K562 (cell line): ENCODE results near the gene P3H1. TPM values are rescaled to one million over a fixed set of nuclear protein-coding genes. Genes with fewer than 3 reads are reported as not detected.

ENCODE experiments used
- ARNT ChIP-seq, 2 experiments: fragments of 450-650 bp; IDR thresholded peaks; 2 replicates each; pipeline ENCODE4 v1.6.1; 2016; ENCODE audit warnings: mild to moderate bottlenecking in 1 of 2
- CBX3 ChIP-seq, 2 experiments: IDR thresholded peaks; 1 replicate in 1 of 2; 2 replicates in 1 of 2; pipeline ENCODE4 v1.6.1; 2012; ENCODE audit warnings: inconsistent platforms in 2 of 2, low read length in 2 of 2, borderline replicate concordance in 1 of 2, control low read depth in 1 of 2
- CCAR2 ChIP-seq: fragments of 200-400 bp; formaldehyde crosslinking; IDR thresholded peaks from 2 replicates; pipeline ENCODE4 v1.6.1; 2017; ENCODE audit warnings: mild to moderate bottlenecking, low read depth, low read length
- CXXC5 ChIP-seq: fragments of 250-450 bp; sonication (Bioruptor Pico); IDR thresholded peaks from 2 replicates; pipeline ENCODE4 v1.8.0; 2022; ENCODE audit warnings: inconsistent platforms, mild to moderate bottlenecking, moderate library complexity
- ESRRA ChIP-seq: fragments of 450-650 bp; IDR thresholded peaks from 2 replicates; pipeline ENCODE4 v1.6.1; 2014; ENCODE audit warnings: low read depth, mild to moderate bottlenecking, moderate library complexity, borderline replicate concordance
- HDAC2 ChIP-seq: fragments of 450-650 bp; IDR thresholded peaks from 2 replicates; pipeline ENCODE4 v1.6.1; 2016; ENCODE audit warnings: mild to moderate bottlenecking
- HDAC6 ChIP-seq: IDR thresholded peaks from 2 replicates; pipeline ENCODE4 v1.6.1; 2012; ENCODE audit warnings: low read depth, mild to moderate bottlenecking, control low read depth, inconsistent platforms, low read length, moderate library complexity
- KDM1A ChIP-seq, 2 experiments: fragments of 450-650 bp; IDR thresholded peaks; 2 replicates each; pipeline ENCODE4 v1.6.1; 2016; ENCODE audit warnings: mild to moderate bottlenecking in 2 of 2
- MCM3 ChIP-seq: fragments of 450-650 bp; IDR thresholded peaks from 2 replicates; pipeline ENCODE4 v1.6.1; 2016
- MEIS2 ChIP-seq: fragments of 450-650 bp; IDR thresholded peaks from 2 replicates; pipeline ENCODE4 v1.6.1; 2014; ENCODE audit warnings: mild to moderate bottlenecking; ENCODE audit not compliant: partially characterized antibody
- MITF ChIP-seq: IDR thresholded peaks from 2 replicates; pipeline ENCODE4 v1.6.1; 2014; ENCODE audit warnings: antibody characterized with exemption
- NFATC3 ChIP-seq: fragments of 450-650 bp; IDR thresholded peaks from 2 replicates; pipeline ENCODE4 v1.6.1; 2017; ENCODE audit warnings: mild to moderate bottlenecking
- NONO ChIP-seq, 2 experiments: fragments of 200-400 bp in 1 of 2; fragments of 450-650 bp in 1 of 2; formaldehyde crosslinking in 1 of 2; IDR thresholded peaks; 2 replicates each; pipeline ENCODE4 v1.6.1; 2017; ENCODE audit warnings: low read depth in 2 of 2, mild to moderate bottlenecking in 2 of 2, moderate library complexity in 2 of 2, low read length in 1 of 2
- NR2C2 ChIP-seq, 2 experiments: fragments of 200-800 bp in 1 of 2; sonication (Bioruptor generic) in 1 of 2; sonication (generic) in 1 of 2; formaldehyde crosslinking in 1 of 2; IDR thresholded peaks; 2 replicates each; pipeline versions ENCODE4 v1.6.1 to v1.8.0; 2016 to 2022; ENCODE audit warnings: mild to moderate bottlenecking in 1 of 2, missing compliant biosample characterization in 1 of 2, missing genetic modification characterization in 1 of 2, missing genetic modification reagents in 1 of 2
- POLR2A ChIP-seq: fragments of 450-650 bp; conservative IDR thresholded peaks from 2 replicates; pipeline ENCODE4 v1.6.1; 2016
- POLR2B ChIP-seq: fragments of 450-650 bp; IDR thresholded peaks from 2 replicates; pipeline ENCODE4 v1.6.1; 2018; ENCODE audit warnings: low read depth; ENCODE audit not compliant: partially characterized antibody
- PRDM10 ChIP-seq: fragments of 450-650 bp; IDR thresholded peaks from 2 replicates; pipeline ENCODE4 v1.6.1; 2018; ENCODE audit not compliant: partially characterized antibody
- RB1 ChIP-seq: fragments of 450-650 bp; IDR thresholded peaks from 2 replicates; pipeline ENCODE4 v1.6.1; 2017; ENCODE audit warnings: low read depth, mild to moderate bottlenecking
- SIX5 ChIP-seq, 2 experiments: IDR thresholded peaks; 2 replicates each; pipeline ENCODE4 v1.6.1; 2011; ENCODE audit warnings: low read length in 2 of 2, borderline replicate concordance in 1 of 2, low read depth in 1 of 2, mild to moderate bottlenecking in 1 of 2, moderate library complexity in 1 of 2; ENCODE audit not compliant: insufficient read depth in 1 of 2
- TCF7 ChIP-seq: sonication (generic); IDR thresholded peaks from 2 replicates; pipeline ENCODE4 v1.6.1; 2016; ENCODE audit warnings: antibody characterized with exemption, borderline replicate concordance
- ZNF133 ChIP-seq: fragments of 250-450 bp; sonication (Bioruptor Pico); IDR thresholded peaks from 2 replicates; pipeline ENCODE4 v1.4.0; 2020; ENCODE audit warnings: mild to moderate bottlenecking
- ZNF639 ChIP-seq, 2 experiments: fragments of 200-800 bp in 1 of 2; sonication (Bioruptor generic) in 1 of 2; sonication (generic) in 1 of 2; formaldehyde crosslinking in 1 of 2; IDR thresholded peaks in 1 of 2; conservative IDR thresholded peaks in 1 of 2; 2 replicates each; pipeline versions ENCODE4 v1.5.0 to v1.6.1; 2016 to 2020; ENCODE audit warnings: missing compliant biosample characterization in 1 of 2, missing genetic modification characterization in 1 of 2, missing genetic modification reagents in 1 of 2
- polyA plus RNA-seq, 8 experiments: library from polyadenylated mRNA; depleted of rRNA in 4 of 8; stranded (reverse) in 5 of 8; unstranded in 3 of 8; fragments of >200 nt; fragmentation: Nextera tagmentation in 2 of 8; fragmentation: Illumina TruSeq in 1 of 8; extraction: Ambion mirVana in 2 of 8; extraction: Trizol in 1 of 8; gene quantifications; 2 replicates each; pipeline versions ENCODE4 v1.2.1 to v1.2.3, GENCODE V29; 2011 to 2014; ENCODE audit warnings: inconsistent platforms in 1 of 8, missing spikeins in 1 of 8
- total RNA-seq, 7 experiments: library from RNA; depleted of rRNA in 6 of 7; stranded (reverse); fragments of >200 nt in 6 of 7; fragmentation: Illumina TruSeq in 2 of 7; extraction: Trizol in 2 of 7; gene quantifications; 2 replicates each; pipeline versions ENCODE4 v1.2.1 to v1.2.3, GENCODE V29; 2011 to 2021; ENCODE audit warnings: low replicate concordance in 1 of 7

The P3H1 gene
- total and polyA plus RNA-seq, 9 of the 15 experiments (the other 6 are each of a cell fraction or from before 2014, with no cell fraction given) = 1.7 to 81.7 (median 45.7) TPM

DNA sequence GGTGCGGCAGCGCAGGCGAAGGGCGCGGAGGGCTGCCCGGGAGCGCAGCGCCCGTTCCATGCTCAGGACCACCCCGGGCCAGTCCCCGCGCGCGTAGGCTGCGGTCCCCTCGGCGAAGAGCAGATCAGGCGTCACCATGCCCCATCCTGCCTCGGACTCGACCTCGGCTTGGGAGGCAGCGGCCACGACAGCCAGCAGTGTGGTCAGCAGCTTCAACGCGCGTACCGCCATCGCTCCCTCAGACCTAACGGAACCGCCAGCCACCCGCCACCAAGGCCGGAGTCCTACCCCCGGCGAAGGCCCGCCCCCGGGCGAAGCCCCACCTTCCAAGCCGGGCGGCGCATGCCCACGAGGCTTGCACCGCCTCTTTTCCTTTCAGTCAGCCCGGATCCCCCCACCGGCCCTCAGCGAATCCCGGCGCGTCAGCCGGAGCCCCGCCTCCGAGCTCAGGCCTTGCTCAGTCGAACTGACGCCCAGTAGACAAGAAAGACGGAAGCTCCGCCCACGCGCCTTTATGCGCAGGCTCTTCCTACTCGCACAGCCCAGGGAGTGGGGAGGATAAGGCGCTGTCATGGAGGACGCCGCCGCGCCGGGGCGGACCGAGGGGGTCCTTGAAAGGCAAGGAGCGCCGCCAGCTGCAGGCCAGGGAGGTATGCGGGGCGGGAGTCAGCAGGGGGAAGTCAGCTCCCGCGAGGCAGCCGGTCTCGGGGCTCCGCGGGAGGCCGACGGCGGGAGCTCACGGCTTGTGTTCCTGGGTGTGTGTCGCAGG lies at the start of gene P3H1, which contains the start of gene C1orf50 (continued):
- TF ChIP-seq CBX3 (IDR thresholded peaks at IDR 0.05; ENCODE audit: borderline replicate concordance in 1 of 2, low read length in 2 of 2) (no peak), TCF7 (peak; percentile 42; the same call in 1 of the 2 replicates), ESRRA (0 out of 2 replicates have a peak, but pooled peaks have one; percentile 17), SIX5 (IDR thresholded peaks at IDR 0.05; ENCODE audit: borderline replicate concordance in 1 of 2, insufficient read depth in 1 of 2, low read depth in 1 of 2, low read length in 2 of 2) (no peak), POLR2B (peak; percentile 89), ZNF639 (CRISPR knock-in tag; conservative IDR thresholded peaks at IDR 0.05 in 1 of 2, IDR thresholded peaks at IDR 0.05 in 1 of 2) (no peak), MEIS2 (peak; percentile 94), NR2C2 (CRISPR knock-in tag; IDR thresholded peaks at IDR 0.05) (peak; percentile 10), NR2C2 (tag; IDR thresholded peaks at IDR 0.05) (no peak), NFATC3 (no peak), PRDM10 (peak; percentile 34), HDAC2 (no peak), RB1 (peak; percentile 51), CCAR2 (no peak), ARNT (IDR thresholded peaks at IDR 0.05) (no peak), MCM3 (no peak), ZNF133 (CRISPR knock-in tag) (0 out of 2 replicates have a peak, but pooled peaks have one; percentile 56), HDAC6 (peak; percentile 83), NONO (IDR thresholded peaks at IDR 0.05; ENCODE audit: low read depth in 2 of 2, low read length in 1 of 2) (peak in 1 of 2 experiments; percentile 78; a peak in 2 of 4 replicates), MITF (0 out of 2 replicates have a peak, but pooled peaks have one; percentile 4), CXXC5 (peak; percentile 68), POLR2A (peak; percentile 98), KDM1A (IDR thresholded peaks at IDR 0.05) (no peak)
